Measurements from ENCODE around the gene NFAT5. TPM values are rescaled to one million over a fixed set of nuclear protein-coding genes. Genes with fewer than 3 reads are reported as not detected.

NFAT5 gene
- total and polyA plus RNA-seq, 2 donors (not counting 3 experiments of a cell fraction or from before 2014, with no cell fraction given), result 17.2 to 49.5 TPM

- peaks cover 5% of the 10 kb centered on the region for H4K20me1 ChIP-seq (replicated peaks; ENCODE audit: control insufficient read depth, extremely low read depth, insufficient read depth, low read length)
- H3K4me1 ChIP-seq (ENCODE audit: control insufficient read depth, extremely low read depth, insufficient read depth, low read length), result peaks cover 9% of the 10 kb centered on the region
- H3K9ac ChIP-seq (replicated peaks; ENCODE audit: extremely low read depth, insufficient read depth, low read length), result no peak overlapping the region
- dilution Hi-C loops (cut with MboI; ENCODE audit: extremely low pct_ligation_motif_present, low sequenced_read_pairs) (no loop called here), intact Hi-C loops (cut with micrococcal nuclease) (no loop called here)
- no TSS peak for BruUV-seq (replicated peaks)
- H3K27me3 ChIP-seq (ENCODE audit: control insufficient read depth in 2 of 2, insufficient read depth in 2 of 2, low read length in 2 of 2), result no peaks in the 10 kb centered on the region
- DNase-seq (ENCODE audit: low read depth, low spot score), result peak; percentile 47
- peak; percentile 58 for TF ChIP-seq FOS (IDR thresholded peaks at IDR 0.05; ENCODE audit: borderline replicate concordance, insufficient read depth, low read length)
- TF ChIP-seq POLR2AphosphoS5 (IDR thresholded peaks at IDR 0.05; ENCODE audit: insufficient read depth, low read depth, low read length), result no peak
- no peak for TF ChIP-seq POLR2A (IDR thresholded peaks at IDR 0.05; ENCODE audit: low read depth, low read length)
- TF ChIP-seq GATA2 (IDR thresholded peaks at IDR 0.05; ENCODE audit: insufficient read depth, insufficient read length, low read depth, low read length), result peak; percentile 20
- no peak for FAIRE-seq
- ChIA-PET POLR2A (no interaction called here), CTCF (interaction anchor here (1.0 to 1.6 kb wide), 3 partner anchors 21 to 57 kb away, joined by 3 to 4 read pairs (median 3); no protein-coding TSS in a partner anchor)
- peaks cover 2% of the 10 kb centered on the region for H3K9me1 ChIP-seq (replicated peaks; ENCODE audit: control insufficient read depth, extremely low read depth, insufficient read depth, low read length)
- H3K79me2 ChIP-seq (ENCODE audit: control insufficient read depth, insufficient read depth, low read length), result peaks cover 76% of the 10 kb centered on the region
- H3K9me3 ChIP-seq (replicated peaks; ENCODE audit: control insufficient read depth, insufficient read depth, low read length), result no peaks in the 10 kb centered on the region
- no peak overlapping the region for H3K27ac ChIP-seq (ENCODE audit: insufficient read depth, low read depth, low read length)
- no peak overlapping the region for H3K4me3 ChIP-seq (replicated peaks in 1 of 3; ENCODE audit: insufficient read depth in 1 of 3, low read depth in 1 of 3, low read length in 3 of 3)
- H3K36me3 ChIP-seq (ENCODE audit: control insufficient read depth in 2 of 2, extremely low read depth in 1 of 2, insufficient read depth in 2 of 2, low read length in 2 of 2), result no peaks in the 10 kb centered on the region
- no peak overlapping the region for H3K4me2 ChIP-seq (ENCODE audit: insufficient read depth, low read length)
- no peak overlapping the region for H2AFZ ChIP-seq (ENCODE audit: low read depth, low read length)
Measured at GRCh38 chr16:69595127-69596036, 29.6 kb downstream of the NFAT5 start.

DNA sequence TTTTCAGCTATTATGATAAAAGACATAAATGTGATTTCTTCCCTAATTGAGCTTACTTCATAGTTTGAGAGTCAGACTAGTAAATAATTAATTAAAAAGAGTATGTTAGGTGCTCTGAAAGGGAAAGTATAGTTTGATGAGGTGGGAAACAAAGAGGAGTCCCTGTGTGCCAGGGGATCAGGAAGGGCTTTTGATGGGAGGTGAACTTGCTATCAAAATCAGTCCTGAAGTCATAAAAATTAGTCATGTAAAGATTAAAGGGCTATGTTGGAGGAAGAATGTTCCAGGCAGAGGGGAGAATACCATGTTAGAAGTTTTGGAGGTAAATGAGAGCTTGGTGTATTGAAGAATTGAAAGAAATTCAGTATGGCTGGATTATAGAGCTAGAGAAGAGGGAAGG, 31.0 kb downstream of the NFAT5 start:
- Histone ChIP-seq H3K4me1 (ENCODE audit: control insufficient read depth, extremely low read depth, insufficient read depth, low read length) (peaks cover 9% of the 10 kb centered on the region), H3K36me3 (ENCODE audit: control insufficient read depth in 2 of 2, extremely low read depth in 1 of 2, insufficient read depth in 2 of 2, low read length in 2 of 2) (no peaks in the 10 kb centered on the region), H3K9ac (replicated peaks; ENCODE audit: extremely low read depth, insufficient read depth, low read length) (no peak overlapping the region), H3K9me3 (replicated peaks; ENCODE audit: control insufficient read depth, insufficient read depth, low read length) (no peaks in the 10 kb centered on the region), H3K4me3 (replicated peaks in 1 of 3; ENCODE audit: insufficient read depth in 1 of 3, low read depth in 1 of 3, low read length in 3 of 3) (no peak overlapping the region), H3K4me2 (ENCODE audit: insufficient read depth, low read length) (no peak overlapping the region), H3K27ac (ENCODE audit: insufficient read depth, low read depth, low read length) (no peak overlapping the region), H2AFZ (ENCODE audit: low read depth, low read length) (no peak overlapping the region), H4K20me1 (replicated peaks; ENCODE audit: control insufficient read depth, extremely low read depth, insufficient read depth, low read length) (peaks cover 3% of the 10 kb centered on the region), H3K9me1 (replicated peaks; ENCODE audit: control insufficient read depth, extremely low read depth, insufficient read depth, low read length) (peaks cover 2% of the 10 kb centered on the region), H3K27me3 (ENCODE audit: control insufficient read depth in 2 of 2, insufficient read depth in 2 of 2, low read length in 2 of 2) (no peaks in the 10 kb centered on the region), H3K79me2 (ENCODE audit: control insufficient read depth, insufficient read depth, low read length) (peaks cover 78% of the 10 kb centered on the region)
- DNase-seq (ENCODE audit: low read depth, low spot score), result no peak
- intact Hi-C loops (cut with micrococcal nuclease), result no loop called here
- ChIA-PET CTCF (interaction anchor here (0.6 to 1.8 kb wide), 6 partner anchors 13 to 201 kb away, joined by 3 to 6 read pairs (median 4); no protein-coding TSS in a partner anchor), POLR2A (interaction anchor here (0.7 kb wide), 1 partner anchor 70 kb away, joined by 4 read pairs; no protein-coding TSS in a partner anchor)
- TF ChIP-seq CTCF (IDR thresholded peaks at IDR 0.05; ENCODE audit: extremely low read depth in 1 of 2, insufficient read depth in 1 of 2, low read depth in 1 of 2, low read length in 2 of 2) (no peak), POLR2A (IDR thresholded peaks at IDR 0.05; ENCODE audit: low read depth, low read length) (no peak), POLR2AphosphoS5 (IDR thresholded peaks at IDR 0.05; ENCODE audit: insufficient read depth, low read depth, low read length) (no peak), JUN (IDR thresholded peaks at IDR 0.05; ENCODE audit: borderline replicate concordance, insufficient read depth, insufficient read length, low read depth) (no peak), GATA2 (IDR thresholded peaks at IDR 0.05; ENCODE audit: insufficient read depth, insufficient read length, low read depth, low read length) (no peak), FOS (IDR thresholded peaks at IDR 0.05; ENCODE audit: borderline replicate concordance, insufficient read depth, low read length) (no peak), MYC (IDR thresholded peaks at IDR 0.05; ENCODE audit: low read depth, low read length) (no peak), EZH2 (IDR thresholded peaks at IDR 0.05; ENCODE audit: borderline replicate concordance, low read depth, low read length, severe bottlenecking) (no peak)
- TF ChIP-seq, protein P1, sequence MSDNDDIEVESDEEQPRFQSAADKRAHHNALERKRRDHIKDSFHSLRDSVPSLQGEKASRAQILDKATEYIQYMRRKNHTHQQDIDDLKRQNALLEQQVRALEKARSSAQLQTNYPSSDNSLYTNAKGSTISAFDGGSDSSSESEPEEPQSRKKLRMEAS (IDR thresholded peaks at IDR 0.05; ENCODE audit: insufficient read depth, insufficient read length), result no peak
- dilution Hi-C loops (cut with MboI; ENCODE audit: extremely low pct_ligation_motif_present, low sequenced_read_pairs), result no loop called here
- FAIRE-seq, result no peak
- no TSS peak for BruUV-seq (replicated peaks)

Measured in endothelial cell of umbilical vein (primary cell).